CD4-positive, CD25-positive, alpha-beta regulatory T cell (primary cell): ENCODE measurements around the gene SPECC1. TPM values are rescaled to one million over a fixed set of nuclear protein-coding genes. Genes with fewer than 3 reads are reported as not detected.
"Not testable (repeated sequence)": the region's sequence is repeated elsewhere in the genome, so short reads cannot be mapped to it uniquely, and the experiment has no call there.

Source experiments
- ATAC-seq, 2 donors: fragments of 150-1000 bp; cut with Tn5 transposase; one replicate each; pipeline ENCODE4 v1.10.0; 2021; ENCODE audit warnings: low read depth in 2 of 2, moderate number of reproducible peaks in 2 of 2, moderate library complexity in 1 of 2
- DNase-seq, 3 donors: peaks; one replicate each; pipeline versions ENCODE4 v3.0.0 to v3.0.0-alpha.2; 2012 to 2022; ENCODE audit warnings: mixed read lengths in 1 of 3
- H3K27ac ChIP-seq: one replicate; pipeline ENCODE4 v1.7.0; 2013; ENCODE audit warnings: mild to moderate bottlenecking, low read length; ENCODE audit not compliant: insufficient read depth, poor library complexity, severe bottlenecking
- H3K27me3 ChIP-seq: one replicate; pipeline ENCODE4 v1.7.0; 2013; ENCODE audit warnings: low read length; ENCODE audit not compliant: control insufficient read depth, insufficient read depth
- H3K36me3 ChIP-seq: one replicate; pipeline ENCODE4 v1.7.0; 2013; ENCODE audit warnings: mild to moderate bottlenecking, low read length, moderate library complexity; ENCODE audit not compliant: control insufficient read depth, insufficient read depth
- H3K4me1 ChIP-seq: 2 replicates; pipeline ENCODE4 v1.7.0; 2013; ENCODE audit warnings: mild to moderate bottlenecking, low read length; ENCODE audit not compliant: insufficient read depth, control insufficient read depth, poor library complexity, severe bottlenecking
- H3K4me3 ChIP-seq: one replicate; pipeline ENCODE4 v1.7.0; 2013; ENCODE audit warnings: low read depth, mild to moderate bottlenecking, low read length, moderate library complexity
- H3K9me3 ChIP-seq, 2 experiments: 1 replicate in 1 of 2; 2 replicates in 1 of 2; pipeline ENCODE4 v1.7.0; 2013; ENCODE audit warnings: low read length in 2 of 2, mild to moderate bottlenecking in 1 of 2, moderate library complexity in 1 of 2; ENCODE audit not compliant: control insufficient read depth in 2 of 2
- H3K27ac Mint-ChIP-seq, 3 donors: one replicate each; pipeline ENCODE4 v1.8.0; 2020 to 2022; ENCODE audit warnings: mild to moderate bottlenecking in 3 of 3, mixed read lengths in 3 of 3, moderate library complexity in 2 of 3
- H3K27me3 Mint-ChIP-seq: one replicate; pipeline ENCODE4 v1.8.0; 2022; ENCODE audit warnings: mild to moderate bottlenecking, mixed read lengths
- H3K36me3 Mint-ChIP-seq: one replicate; pipeline ENCODE4 v1.8.0; 2020; ENCODE audit warnings: mixed read lengths
- H3K4me1 Mint-ChIP-seq, 4 donors: one replicate each; pipeline ENCODE4 v1.8.0; 2020 to 2022; ENCODE audit warnings: mixed read lengths in 4 of 4, mild to moderate bottlenecking in 1 of 4
- H3K4me3 Mint-ChIP-seq, 4 donors: one replicate each; pipeline ENCODE4 v1.8.0; 2020 to 2022; ENCODE audit warnings: mild to moderate bottlenecking in 4 of 4, mixed read lengths in 4 of 4, moderate library complexity in 3 of 4
- H3K9me3 Mint-ChIP-seq, 7 donors: one replicate each; pipeline ENCODE4 v1.8.0; 2020 to 2022; ENCODE audit warnings: mixed read lengths in 7 of 7, mild to moderate bottlenecking in 3 of 7, moderate library complexity in 2 of 7
- polyA plus RNA-seq, 4 donors: library from polyadenylated mRNA; unstranded; fragments of 300-500 nt; fragmentation: Illumina TruSeq; gene quantifications; one replicate each; pipeline ENCODE4 v1.2.3, GENCODE V29; 2021
- total RNA-seq: library from RNA; stranded (reverse); gene quantifications from one replicate; pipeline ENCODE4 v1.2.3, GENCODE V29; 2022

Gene SPECC1, protein sequence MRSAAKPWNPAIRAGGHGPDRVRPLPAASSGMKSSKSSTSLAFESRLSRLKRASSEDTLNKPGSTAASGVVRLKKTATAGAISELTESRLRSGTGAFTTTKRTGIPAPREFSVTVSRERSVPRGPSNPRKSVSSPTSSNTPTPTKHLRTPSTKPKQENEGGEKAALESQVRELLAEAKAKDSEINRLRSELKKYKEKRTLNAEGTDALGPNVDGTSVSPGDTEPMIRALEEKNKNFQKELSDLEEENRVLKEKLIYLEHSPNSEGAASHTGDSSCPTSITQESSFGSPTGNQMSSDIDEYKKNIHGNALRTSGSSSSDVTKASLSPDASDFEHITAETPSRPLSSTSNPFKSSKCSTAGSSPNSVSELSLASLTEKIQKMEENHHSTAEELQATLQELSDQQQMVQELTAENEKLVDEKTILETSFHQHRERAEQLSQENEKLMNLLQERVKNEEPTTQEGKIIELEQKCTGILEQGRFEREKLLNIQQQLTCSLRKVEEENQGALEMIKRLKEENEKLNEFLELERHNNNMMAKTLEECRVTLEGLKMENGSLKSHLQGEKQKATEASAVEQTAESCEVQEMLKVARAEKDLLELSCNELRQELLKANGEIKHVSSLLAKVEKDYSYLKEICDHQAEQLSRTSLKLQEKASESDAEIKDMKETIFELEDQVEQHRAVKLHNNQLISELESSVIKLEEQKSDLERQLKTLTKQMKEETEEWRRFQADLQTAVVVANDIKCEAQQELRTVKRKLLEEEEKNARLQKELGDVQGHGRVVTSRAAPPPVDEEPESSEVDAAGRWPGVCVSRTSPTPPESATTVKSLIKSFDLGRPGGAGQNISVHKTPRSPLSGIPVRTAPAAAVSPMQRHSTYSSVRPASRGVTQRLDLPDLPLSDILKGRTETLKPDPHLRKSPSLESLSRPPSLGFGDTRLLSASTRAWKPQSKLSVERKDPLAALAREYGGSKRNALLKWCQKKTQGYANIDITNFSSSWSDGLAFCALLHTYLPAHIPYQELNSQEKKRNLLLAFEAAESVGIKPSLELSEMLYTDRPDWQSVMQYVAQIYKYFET
- total RNA-seq, result 6.5 TPM
- 1 to 10 TPM in 3 of 4 donors, under 1 TPM in 1; 0.62 to 1.3 (median 1.2) TPM for polyA plus RNA-seq

DNA sequence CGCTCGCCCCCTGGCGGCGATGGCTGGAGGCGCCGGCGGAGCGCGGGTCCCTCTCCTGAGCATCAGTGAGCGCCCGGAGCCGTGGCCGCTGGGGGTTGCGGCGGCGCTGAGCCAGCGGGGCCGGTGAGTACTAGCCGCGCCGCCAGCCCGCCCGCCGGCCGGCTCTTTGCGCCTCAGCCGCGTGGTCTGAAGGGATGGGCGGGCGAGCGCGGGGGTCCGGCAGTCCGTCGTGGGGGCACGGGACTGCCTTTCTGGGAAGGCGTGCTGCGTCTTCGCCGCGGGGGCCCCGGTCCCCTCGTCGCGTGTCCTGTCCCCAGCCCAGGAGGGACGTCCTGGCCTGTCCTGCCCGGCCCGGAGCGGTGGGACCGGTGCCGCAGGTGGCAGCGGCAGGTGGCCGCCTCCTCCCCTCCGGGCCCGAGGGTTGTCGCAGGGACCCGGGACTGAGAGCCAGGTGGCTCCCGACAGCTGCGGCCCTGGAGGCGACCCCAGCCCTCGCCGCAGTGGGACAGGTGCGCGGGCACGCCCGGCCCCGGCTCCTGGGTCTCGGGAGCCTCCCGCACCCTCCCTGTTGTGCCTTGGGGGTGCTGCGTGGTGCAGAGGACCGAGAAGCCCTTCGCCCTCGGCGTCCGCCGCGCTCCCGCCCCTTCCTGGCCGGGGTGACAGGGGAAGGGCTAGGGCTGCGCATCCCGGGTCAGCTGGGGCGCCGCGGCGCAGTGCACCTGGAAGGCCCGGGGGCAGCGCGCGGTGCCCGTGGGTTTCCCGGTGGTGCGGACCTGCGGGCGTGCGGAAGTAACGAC lies at the start of gene SPECC1:
Gene SPECC1, plus strand, starts transcription at position 58 of the 797 bp plus-strand sequence. CDS start 87,293 bp downstream, outside the sequence.
- no peaks in the 10 kb centered on the region for H3K36me3 Mint-ChIP-seq
- peaks cover 5 to 18% (median 10%) of the 10 kb centered on the region in 4 donors for H3K4me1 Mint-ChIP-seq
- peaks cover 0 to 4% (median 0%) of the 10 kb centered on the region in 7 donors for H3K9me3 Mint-ChIP-seq
- peaks cover 84% of the 10 kb centered on the region for H3K27me3 Mint-ChIP-seq
- Histone ChIP-seq H3K27ac (no peak within 1 kb of the TSS), H3K9me3 (no peaks in the 10 kb centered on the region), H3K36me3 (no peaks in the 10 kb centered on the region), H3K4me1 (peaks cover 18% of the 10 kb centered on the region), H3K4me3 (peak within 1 kb of the TSS; percentile 66), H3K27me3 (peaks cover 42% of the 10 kb centered on the region)
- DNase-seq (peak; percentile 74 to 85 (median 77)), ATAC-seq (peak; percentile 98)
- H3K27ac Mint-ChIP-seq, result peak within 1 kb of the TSS in 2 of 3 donors; percentile 18 to 49
- peak within 1 kb of the TSS; percentile 83 to 92 (median 90) for H3K4me3 Mint-ChIP-seq

DNA sequence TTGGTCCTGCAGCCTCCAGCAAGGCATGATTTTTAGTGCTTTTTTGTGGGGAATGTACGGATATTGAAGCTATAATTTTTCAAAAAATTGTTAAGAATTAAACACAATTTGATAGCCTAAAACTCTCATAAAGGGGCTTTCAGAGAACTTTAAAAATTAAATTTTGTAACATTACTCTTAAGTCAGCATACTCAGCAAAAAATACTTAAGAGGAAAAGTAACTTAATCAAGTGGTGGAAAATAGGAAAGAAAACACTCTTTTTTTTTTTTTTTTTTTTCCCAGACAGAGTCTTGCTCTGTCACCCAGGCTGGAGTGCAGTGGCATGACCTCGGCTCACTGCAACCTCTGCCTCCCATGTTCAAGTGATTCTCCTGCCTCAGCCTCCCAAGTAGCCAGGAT lies 46.2 kb upstream of the SPECC1 start:
- not testable (repeated sequence) for DNase-seq, H3K27ac ChIP-seq, ATAC-seq, H3K9me3 Mint-ChIP-seq, H3K27me3 ChIP-seq, H3K9me3 ChIP-seq, H3K4me3 Mint-ChIP-seq, H3K4me3 ChIP-seq, H3K27me3 Mint-ChIP-seq, H3K27ac Mint-ChIP-seq
- peaks cover 78% of the 10 kb centered on the region for H3K36me3 ChIP-seq
- peaks cover 19% of the 10 kb centered on the region for H3K36me3 Mint-ChIP-seq
- H3K4me1 ChIP-seq, result peaks cover 12% of the 10 kb centered on the region
- peaks cover 22 to 54% (median 35%) of the 10 kb centered on the region in 4 donors for H3K4me1 Mint-ChIP-seq

DNA sequence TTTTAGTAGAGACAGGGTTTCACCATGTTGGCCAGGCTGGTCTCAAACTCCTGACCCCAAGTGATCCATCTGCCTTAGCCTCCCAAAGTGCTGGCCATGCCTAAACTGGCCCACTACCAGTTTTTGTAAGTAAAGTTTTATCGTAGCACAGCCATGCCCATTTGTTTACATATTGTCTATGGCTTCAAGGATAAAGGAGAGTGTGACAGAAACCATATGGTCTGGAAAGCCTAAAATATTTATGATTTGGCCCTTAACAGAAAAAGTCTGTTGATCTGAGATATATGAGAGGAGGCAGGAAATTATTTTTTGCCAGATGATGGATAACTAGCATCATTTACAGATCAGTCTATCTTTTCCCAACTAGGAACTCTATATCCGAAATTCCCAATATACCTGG lies 36.0 kb upstream of the SPECC1 start:
- H3K4me3 Mint-ChIP-seq, result peak overlapping the region in 3 of 4 donors; percentile 36 to 78 (median 39)
- no peak overlapping the region for H3K27ac ChIP-seq
- no peak for ATAC-seq

DNA sequence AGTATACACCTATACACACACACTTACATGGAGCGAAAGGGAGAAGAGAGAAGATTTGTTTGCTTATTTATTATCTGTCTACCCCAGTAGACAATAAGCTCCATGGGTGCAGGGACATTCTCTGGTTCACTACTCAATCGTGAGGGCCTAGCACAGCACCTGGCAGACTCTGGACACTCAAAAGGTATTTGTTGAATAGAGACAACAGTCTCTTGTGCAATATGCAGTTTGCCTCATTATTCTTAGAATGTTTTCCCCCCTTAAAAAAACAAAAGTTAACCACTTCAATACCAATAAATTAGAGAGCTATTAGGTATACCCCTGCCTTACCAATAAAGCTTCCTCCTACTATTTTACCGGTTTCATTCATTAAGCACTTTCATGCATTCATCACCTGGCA lies 33.6 kb upstream of the SPECC1 start:
- ATAC-seq (no peak), DNase-seq (no peak)
- Mint-ChIP-seq H3K4me3 (peak overlapping the region; percentile 45 to 91 (median 72)), H3K9me3 (peaks cover 0 to 4% (median 0%) of the 10 kb centered on the region in 7 donors), H3K4me1 (peaks cover 22 to 67% (median 46%) of the 10 kb centered on the region in 4 donors), H3K27me3 (no peaks in the 10 kb centered on the region), H3K27ac (peak overlapping the region; percentile 43 to 53 (median 50)), H3K36me3 (peaks cover 22% of the 10 kb centered on the region)
- Histone ChIP-seq H3K4me3 (peak overlapping the region; percentile 4), H3K36me3 (peaks cover 12% of the 10 kb centered on the region), H3K9me3 (no peaks in the 10 kb centered on the region), H3K27ac (no peak overlapping the region), H3K27me3 (no peaks in the 10 kb centered on the region), H3K4me1 (peaks cover 24% of the 10 kb centered on the region)

More for the DNA sequence above, 36.0 kb upstream of the SPECC1 start:
- no peaks in the 10 kb centered on the region for H3K27me3 ChIP-seq
- peaks cover 30% of the 10 kb centered on the region for H3K36me3 ChIP-seq
- Mint-ChIP-seq H3K36me3 (peaks cover 40% of the 10 kb centered on the region), H3K9me3 (peaks cover 0 to 4% (median 0%) of the 10 kb centered on the region in 7 donors), H3K27ac (peak overlapping the region in 1 of 3 donors; percentile 84), H3K27me3 (no peaks in the 10 kb centered on the region), H3K4me1 (peaks cover 34 to 74% (median 54%) of the 10 kb centered on the region in 4 donors)
- no peak for DNase-seq
- H3K4me3 ChIP-seq, result no peak overlapping the region
- peaks cover 20% of the 10 kb centered on the region for H3K4me1 ChIP-seq
- H3K9me3 ChIP-seq, result no peaks in the 10 kb centered on the region

DNA sequence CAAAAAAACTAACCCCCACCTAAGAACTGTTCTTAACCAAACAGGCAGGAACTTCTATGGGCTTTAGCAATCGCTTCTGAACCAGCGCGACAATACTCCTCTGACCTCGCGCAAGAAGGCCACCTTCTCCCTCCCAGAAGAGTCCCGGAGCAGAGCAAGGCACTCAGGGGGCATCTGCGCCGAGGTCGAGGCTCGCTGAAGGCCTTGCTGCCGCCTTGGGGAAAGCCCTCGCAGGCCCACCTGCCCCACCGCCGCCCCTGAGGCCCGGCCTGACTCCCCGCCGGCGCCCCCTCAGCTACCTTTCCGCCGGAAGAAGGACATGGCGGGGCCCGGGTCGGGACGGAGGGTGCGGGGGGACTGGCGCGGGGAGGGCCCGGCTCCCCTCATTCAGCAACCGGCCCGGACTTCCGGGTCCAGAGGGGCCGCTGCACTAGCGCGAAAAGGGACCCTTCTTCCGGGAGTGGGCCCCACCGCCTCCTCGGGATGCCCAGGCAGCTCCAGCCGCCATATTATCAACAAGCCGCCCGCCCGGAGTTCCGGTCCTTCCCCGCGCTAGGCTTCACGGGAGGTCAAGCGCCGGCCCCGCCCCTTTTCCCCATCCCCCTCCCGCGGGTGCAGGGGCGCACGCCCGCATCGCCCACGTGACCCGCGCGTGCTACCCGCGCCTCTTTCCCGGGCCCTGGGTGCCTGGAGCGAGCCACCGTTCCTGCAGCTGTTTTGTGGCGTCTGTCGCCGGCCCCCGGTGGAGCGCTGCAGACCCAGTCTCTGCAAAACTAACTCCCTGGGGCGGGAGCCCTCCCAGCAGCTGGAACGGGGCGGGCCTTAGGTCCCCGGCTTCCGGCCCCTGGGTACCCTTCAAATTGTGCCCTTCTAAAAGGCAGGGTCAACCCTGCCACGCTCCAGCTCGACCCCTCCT lies 31.6 kb upstream of the SPECC1 start, which contains the start of gene AKAP10:
Gene AKAP10, minus strand, starts transcription at position 536 of the 916 bp plus-strand sequence. Its CDS starts 149 bp downstream, at position 387.
- Histone ChIP-seq H3K27ac (peak within 1 kb of the TSS; percentile 91), H3K4me1 (peaks cover 24% of the 10 kb centered on the region), H3K4me3 (peak within 1 kb of the TSS; percentile 93), H3K27me3 (no peaks in the 10 kb centered on the region), H3K36me3 (no peaks in the 10 kb centered on the region), H3K9me3 (no peaks in the 10 kb centered on the region)
- peak within 1 kb of the TSS; percentile 94 to 99 (median 97) for H3K27ac Mint-ChIP-seq
- peaks cover 19 to 56% (median 37%) of the 10 kb centered on the region in 4 donors for H3K4me1 Mint-ChIP-seq
- peak; percentile 87 to 93 (median 89) for DNase-seq
- peaks cover 0 to 2% (median 0%) of the 10 kb centered on the region in 7 donors for H3K9me3 Mint-ChIP-seq
- H3K27me3 Mint-ChIP-seq, result no peaks in the 10 kb centered on the region
- peak; percentile 85 to 88 for ATAC-seq
- peak within 1 kb of the TSS; percentile 95 to 99 (median 97) for H3K4me3 Mint-ChIP-seq
- peaks cover 15% of the 10 kb centered on the region for H3K36me3 Mint-ChIP-seq

DNA sequence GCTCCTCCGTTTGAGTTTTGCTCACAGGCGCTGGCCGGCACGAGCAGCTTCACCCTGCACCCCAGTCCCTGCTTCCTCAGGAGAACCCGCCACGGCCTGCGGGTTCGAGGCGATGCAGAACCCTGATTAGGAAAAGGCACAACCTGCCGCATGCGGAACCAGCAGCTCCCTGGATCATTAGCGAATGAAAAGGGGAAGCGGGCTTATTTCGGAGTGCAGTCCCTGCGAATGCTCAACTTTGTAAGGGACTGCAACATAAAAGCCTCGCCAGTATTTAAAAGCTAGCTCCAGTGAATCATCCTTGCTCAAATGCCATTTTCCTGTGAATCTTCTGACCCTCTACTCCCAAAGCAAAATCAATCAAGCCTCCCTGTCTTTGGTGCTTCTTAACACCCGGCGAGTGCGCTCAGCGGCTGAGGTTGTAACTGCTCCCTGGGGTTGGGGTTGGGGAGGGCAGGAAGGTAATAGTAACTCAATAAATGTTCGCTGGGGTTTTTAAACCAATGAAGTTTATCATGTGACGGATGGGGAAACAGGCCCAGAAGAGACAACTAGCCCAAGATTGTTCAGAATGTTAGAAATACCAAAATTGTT lies 30.9 kb upstream of the SPECC1 start:
- Histone ChIP-seq H3K4me1 (peaks cover 24% of the 10 kb centered on the region), H3K9me3 (no peaks in the 10 kb centered on the region), H3K27ac (peak overlapping the region; percentile 91), H3K4me3 (peak overlapping the region; percentile 87), H3K36me3 (no peaks in the 10 kb centered on the region), H3K27me3 (no peaks in the 10 kb centered on the region)
- Mint-ChIP-seq H3K4me1 (peaks cover 19 to 49% (median 31%) of the 10 kb centered on the region in 4 donors), H3K9me3 (peaks cover 0 to 2% (median 0%) of the 10 kb centered on the region in 7 donors), H3K36me3 (peaks cover 15% of the 10 kb centered on the region), H3K4me3 (peak overlapping the region; percentile 95 to 99 (median 97)), H3K27me3 (no peaks in the 10 kb centered on the region), H3K27ac (peak overlapping the region; percentile 94 to 99 (median 97))
- peak in 1 of 2 donors; percentile 3 for ATAC-seq
- peak in 2 of 3 donors; percentile 20 to 64 for DNase-seq
